ENCODE results near the gene GGA3.
"Not testable (repeated sequence)": the region's sequence is repeated elsewhere in the genome, so short reads cannot be mapped to it uniquely, and the experiment has no call there.

The GGA3 gene

GRCh38 chr17:75271955-75272847 lies 10.8 kb upstream of the GGA3 start:
- DNase-seq (ENCODE audit: low read depth in 4 of 4, low spot score in 1 of 4): peak in 1 of 4 experiments; percentile 17

- peak; percentile 74 to 88 (median 82) for DNase-seq (ENCODE audit: low read depth in 4 of 4, low spot score in 1 of 4)
These were observed 10.0 kb upstream of the GGA3 start for GRCh38 chr17:75271233-75271954.

GRCh38 chr17:75270966-75271232 lies 9.5 kb upstream of the GGA3 start, which contains the start of gene MIF4GD:
TSS of gene MIF4GD (minus strand) at chr17:75271231. CDS start at chr17:75270195, 1,036 bp downstream.
- no peak for DNase-seq (ENCODE audit: low read depth in 4 of 4, low spot score in 1 of 4)

GRCh38 chr17:75270218-75270965 lies 9.0 kb upstream of the GGA3 start:
- DNase-seq (ENCODE audit: low read depth in 4 of 4, low spot score in 1 of 4): peak in 1 of 4 experiments; percentile 54

GRCh38 chr17:75269844-75270217 lies 8.4 kb upstream of the GGA3 start:
- no peak for DNase-seq (ENCODE audit: low read depth in 4 of 4, low spot score in 1 of 4)

GRCh38 chr17:75267411-75268232 lies 6.2 kb upstream of the GGA3 start:
- no peak for DNase-seq (ENCODE audit: low read depth in 4 of 4, low spot score in 1 of 4)

GRCh38 chr17:75267153-75267410 lies 5.7 kb upstream of the GGA3 start:
- DNase-seq (ENCODE audit: low read depth in 4 of 4, low spot score in 1 of 4): no peak

GRCh38 chr17:75266316-75267152 lies 5.1 kb upstream of the GGA3 start:
- DNase-seq (ENCODE audit: low read depth in 4 of 4, low spot score in 1 of 4): no peak

- no peak for DNase-seq (ENCODE audit: low read depth in 4 of 4, low spot score in 1 of 4)
These were observed 4.4 kb upstream of the GGA3 start for GRCh38 chr17:75265614-75266315.

- DNase-seq (ENCODE audit: low read depth in 4 of 4, low spot score in 1 of 4): no peak
These were observed 1.6 kb upstream of the GGA3 start for GRCh38 chr17:75263055-75263454.

- no peak for DNase-seq (ENCODE audit: low read depth in 4 of 4, low spot score in 1 of 4)
These were observed 753 bp upstream of the GGA3 start for GRCh38 chr17:75262112-75262606.

- peak in 2 of 4 experiments; percentile 40 to 58 for DNase-seq (ENCODE audit: low read depth in 4 of 4, low spot score in 1 of 4)
These were observed 618 bp downstream of the GGA3 start for GRCh38 chr17:75260641-75261335.

GRCh38 chr17:75257228-75257627 lies 4.2 kb downstream of the GGA3 start:
- not testable (repeated sequence) for DNase-seq (ENCODE audit: low read depth in 4 of 4, low spot score in 1 of 4)

- not testable (repeated sequence) for DNase-seq (ENCODE audit: low read depth in 4 of 4, low spot score in 1 of 4)
These were observed 5.3 kb downstream of the GGA3 start for GRCh38 chr17:75255954-75256698.

GRCh38 chr17:75252039-75252816 lies 9.2 kb downstream of the GGA3 start:
- DNase-seq (ENCODE audit: low read depth in 4 of 4, low spot score in 1 of 4): no peak

GRCh38 chr17:75250009-75250471 lies 11.4 kb downstream of the GGA3 start:
- peak; percentile 43 to 86 (median 58) for DNase-seq (ENCODE audit: low read depth in 4 of 4, low spot score in 1 of 4)

GRCh38 chr17:75249564-75249963 lies 11.8 kb downstream of the GGA3 start:
- no peak for DNase-seq (ENCODE audit: low read depth in 4 of 4, low spot score in 1 of 4)
